GM15510 (cell line): ENCODE data around the gene PTCH1.

Experiments
- POLR2A ChIP-seq: IDR thresholded peaks from 3 replicates; pipeline ENCODE4 v1.6.1; 2011; ENCODE audit warnings: borderline replicate concordance; ENCODE audit not compliant: insufficient read length; ENCODE audit errors: extremely low read depth

PTCH1 gene

DNA sequence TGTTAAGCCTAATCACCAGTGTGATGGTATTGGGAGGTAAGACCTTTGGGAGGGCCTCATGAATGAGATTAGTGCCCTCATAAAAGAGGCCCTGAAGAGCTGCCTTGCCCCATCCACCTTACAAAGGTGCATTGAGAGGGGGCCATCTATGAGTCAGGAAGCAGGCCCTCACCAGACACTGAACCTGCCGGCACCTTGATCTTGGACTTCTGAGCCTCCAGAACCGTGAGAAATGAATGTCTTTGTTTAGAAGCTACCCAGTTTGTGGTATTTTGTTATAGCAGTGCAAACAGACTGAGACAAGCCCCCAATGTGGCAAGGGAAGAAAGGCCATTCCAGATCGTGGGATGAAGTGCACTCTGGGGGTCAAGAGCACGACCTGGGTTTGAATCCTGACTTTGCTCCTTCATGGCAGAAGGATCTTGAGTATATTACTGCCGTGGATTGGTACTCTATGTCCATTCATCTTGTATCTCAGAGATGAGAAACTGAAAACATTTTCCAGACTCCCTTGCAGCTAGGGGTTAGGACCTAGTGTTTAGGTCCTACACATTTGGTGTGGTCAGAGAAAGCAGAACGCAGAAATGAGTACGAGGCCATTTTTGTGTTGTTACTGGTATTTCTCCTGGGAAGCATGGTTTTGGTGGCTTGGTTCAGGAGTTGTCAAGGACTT, 86.7 kb downstream of the PTCH1 start:
- TF ChIP-seq POLR2A: no peak

- no peak for TF ChIP-seq POLR2A
Observed at GRCh38 chr9:95429096-95429495, 87.7 kb downstream of the PTCH1 start.

DNA sequence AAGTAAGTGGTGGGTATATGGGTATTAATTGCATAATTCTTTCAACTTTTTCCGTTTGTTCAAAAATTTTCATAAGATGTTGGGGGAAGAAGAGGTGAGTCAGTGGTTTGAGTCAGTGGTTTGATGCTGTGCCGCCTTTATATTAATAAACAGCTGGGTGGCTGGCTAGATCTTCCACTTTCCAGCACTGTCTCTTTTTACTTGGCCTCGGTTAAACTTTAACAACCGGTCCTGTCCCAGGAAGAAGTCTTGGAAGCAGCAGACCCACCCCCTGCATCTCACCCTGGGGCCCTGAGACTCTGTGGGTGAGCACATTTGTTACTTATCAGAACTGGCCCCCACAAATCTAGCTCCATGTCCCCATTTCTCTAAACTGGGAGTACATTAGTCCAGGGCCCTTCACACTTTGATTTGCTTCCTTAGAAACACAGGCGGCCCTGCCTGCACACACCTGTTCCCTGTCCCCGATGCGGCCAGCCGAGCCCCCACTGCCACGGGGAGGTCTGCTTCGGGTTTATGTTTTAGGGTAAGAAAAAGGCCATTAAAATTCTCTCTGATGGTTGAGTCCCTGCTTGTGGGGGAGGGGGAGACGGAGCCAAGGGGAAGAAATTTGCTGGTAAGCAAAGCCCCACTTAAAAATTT, 90.7 kb downstream of the PTCH1 start:
- TF ChIP-seq POLR2A: no peak

DNA sequence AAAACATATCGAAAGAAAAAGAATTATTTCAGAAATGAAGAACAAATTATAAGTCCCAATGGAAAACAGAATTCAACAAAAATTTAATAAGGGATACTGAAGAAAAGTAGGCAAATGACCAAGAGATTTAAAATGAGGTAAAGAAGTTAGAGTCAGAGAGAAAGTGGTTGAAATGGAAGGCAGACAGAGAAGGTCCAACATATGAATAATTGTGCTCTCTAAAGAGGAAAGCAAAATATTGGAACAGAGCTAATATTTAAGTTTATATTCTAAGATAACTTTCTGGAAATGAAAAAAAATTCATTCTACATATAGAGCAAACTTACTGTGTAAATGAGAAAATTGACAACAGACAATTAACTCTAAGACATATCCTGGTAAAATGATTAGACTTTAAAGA, 94.1 kb downstream of the PTCH1 start:
- TF ChIP-seq POLR2A: no peak

DNA sequence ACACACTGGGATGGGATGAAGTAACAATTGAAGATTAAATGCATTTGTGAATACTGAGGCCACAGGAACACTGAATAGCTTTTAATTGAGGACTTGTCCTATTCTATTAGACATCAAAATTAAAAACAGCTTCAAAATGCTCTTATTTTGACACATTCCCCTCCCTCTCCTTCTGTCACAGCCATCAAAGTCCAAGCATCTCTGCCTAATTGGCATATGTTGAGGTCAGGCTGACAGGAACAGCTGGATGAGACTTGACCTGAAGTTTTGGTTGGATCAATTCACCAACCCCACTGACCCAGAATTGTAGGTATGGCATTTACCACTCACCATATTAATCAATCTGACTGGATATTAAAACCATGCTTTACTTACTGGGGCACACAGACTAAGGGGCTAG, 96.3 kb downstream of the PTCH1 start:
- TF ChIP-seq POLR2A: no peak

GRCh38 chr9:95419444-95419843, 97.3 kb downstream of the PTCH1 start:
- TF ChIP-seq POLR2A: no peak

GRCh38 chr9:95415158-95415557, 101.6 kb downstream of the PTCH1 start:
- TF ChIP-seq POLR2A: no peak

DNA sequence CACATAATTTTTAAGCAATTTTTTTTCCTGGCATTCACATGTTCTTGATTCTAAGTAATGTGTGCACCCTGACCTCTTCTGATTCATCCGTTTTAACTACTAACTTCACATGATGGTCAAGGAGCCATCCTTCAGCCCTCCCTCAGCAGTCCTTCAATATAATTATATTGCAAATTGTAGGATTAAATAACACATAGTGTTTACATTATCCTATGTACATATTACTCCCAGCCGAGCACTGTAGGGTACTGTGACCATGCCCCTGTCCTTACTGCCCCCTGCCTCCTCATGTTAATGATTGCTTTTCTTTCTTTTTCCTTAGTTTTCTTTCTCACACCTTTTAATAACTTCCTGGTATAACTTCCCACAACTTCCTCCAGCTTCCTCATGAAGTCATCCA, 103.0 kb downstream of the PTCH1 start:
- TF ChIP-seq POLR2A: no peak

DNA sequence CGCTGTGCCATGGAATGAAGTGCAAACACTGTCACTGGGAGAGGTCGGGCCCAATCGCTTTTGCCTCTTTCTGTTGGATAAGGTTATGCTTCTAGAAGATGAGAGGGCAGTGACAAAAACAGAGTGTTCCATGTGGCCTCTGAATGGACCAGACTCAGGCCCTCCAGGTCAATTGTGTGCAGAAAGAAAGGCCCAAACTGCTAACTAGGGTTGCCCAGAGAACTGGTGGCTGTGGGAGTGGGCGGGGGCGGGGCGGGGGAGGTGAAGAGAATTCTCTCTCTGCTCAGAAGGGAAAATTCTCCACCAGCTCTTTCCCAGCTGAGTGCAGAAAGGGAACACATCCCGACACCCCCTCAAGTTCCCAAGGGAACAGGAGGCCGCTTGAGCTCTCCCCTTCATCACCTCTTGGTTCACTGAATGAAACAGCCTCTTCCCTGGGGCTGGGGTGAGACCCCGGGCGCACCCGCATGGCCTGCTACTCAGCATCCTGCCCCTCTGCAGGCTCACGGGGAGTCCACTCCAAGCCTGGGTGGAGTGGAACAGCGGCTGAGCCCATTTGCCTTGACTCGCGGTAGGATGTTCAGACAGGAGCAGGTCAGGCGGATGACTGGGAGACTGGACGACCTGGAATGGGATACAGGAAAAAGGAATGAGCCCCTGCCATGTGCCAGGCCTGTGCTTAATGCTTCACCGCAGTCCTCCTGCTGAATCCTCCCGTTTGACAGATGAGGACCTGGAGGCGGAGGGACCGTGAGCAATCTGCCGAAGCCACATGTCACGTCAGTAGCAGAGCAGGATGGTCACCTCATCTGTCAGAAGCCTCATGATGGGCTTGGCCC, 105.5 kb downstream of the PTCH1 start:
- TF ChIP-seq POLR2A: no peak

GRCh38 chr9:95409650-95410426, 106.9 kb downstream of the PTCH1 start:
- TF ChIP-seq POLR2A: no peak

DNA sequence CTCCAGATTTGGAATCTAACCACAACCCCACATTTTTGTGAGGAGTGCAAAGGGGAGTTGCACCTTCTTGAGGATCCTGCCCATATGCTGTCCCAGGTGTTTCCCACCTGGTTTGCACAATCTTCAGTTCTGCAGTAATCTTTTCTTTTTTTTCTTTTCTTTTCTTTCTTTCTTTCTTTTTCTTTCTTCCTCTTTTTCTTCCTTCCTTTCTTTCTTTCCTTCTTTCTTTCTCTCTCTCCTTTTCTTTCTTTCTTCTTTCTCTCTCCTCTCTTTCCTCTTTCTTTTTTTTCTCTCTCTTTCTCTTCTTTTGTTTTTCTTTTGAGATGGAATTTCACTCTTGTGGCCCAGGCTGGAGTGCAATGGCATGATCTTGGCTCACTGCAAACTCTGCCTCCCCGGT, 109.2 kb downstream of the PTCH1 start:
- TF ChIP-seq POLR2A: no peak

GRCh38 chr9:95406121-95406520, 110.7 kb downstream of the PTCH1 start:
- TF ChIP-seq POLR2A: no peak

- TF ChIP-seq POLR2A: no peak
Observed at GRCh38 chr9:95399261-95399660, 117.5 kb downstream of the PTCH1 start.
